Smooth muscle cell (in vitro differentiated cells): ENCODE data around the gene SORL1. TPM values are rescaled to one million over a fixed set of nuclear protein-coding genes. Genes with fewer than 3 reads are reported as not detected.
"Not testable (repeated sequence)": the region's sequence is repeated elsewhere in the genome, so short reads cannot be mapped to it uniquely, and the experiment has no call there.

ENCODE experiments used
- DNase-seq: peaks from one replicate; lab custom pipeline; 2025; ENCODE audit not compliant: unreplicated experiment; lab: John Stamatoyannopoulos, UW
- H2AFZ ChIP-seq: fragments of 200-600 bp; sonication (generic); 2 replicates; pipeline ENCODE4 v1.6.0; 2016; ENCODE audit warnings: antibody characterized with exemption, low read depth, mild to moderate bottlenecking
- H3F3A ChIP-seq: fragments of 200-600 bp; sonication (generic); 2 replicates; pipeline ENCODE4 v1.6.0; 2017; ENCODE audit warnings: antibody characterized with exemption, low read depth
- H3K27ac ChIP-seq: fragments of 200-600 bp; sonication (generic); 2 replicates; pipeline ENCODE4 v1.5.1; 2016; ENCODE audit warnings: low read depth, mild to moderate bottlenecking
- H3K27me3 ChIP-seq: fragments of 200-600 bp; sonication (generic); 2 replicates; pipeline ENCODE4 v1.6.1; 2016; ENCODE audit warnings: low read depth, mild to moderate bottlenecking
- H3K36me3 ChIP-seq: fragments of 200-600 bp; sonication (generic); 2 replicates; pipeline ENCODE4 v1.5.1; 2016; ENCODE audit warnings: low read depth
- H3K4me1 ChIP-seq: fragments of 200-600 bp; sonication (generic); 2 replicates; pipeline ENCODE4 v1.5.1; 2016; ENCODE audit warnings: low read depth
- H3K4me2 ChIP-seq: fragments of 200-600 bp; sonication (generic); 2 replicates; pipeline ENCODE4 v1.6.0; 2016; ENCODE audit warnings: mild to moderate bottlenecking
- H3K4me3 ChIP-seq: fragments of 200-600 bp; sonication (generic); 2 replicates; pipeline ENCODE4 v1.5.1; 2016; ENCODE audit warnings: mild to moderate bottlenecking
- H3K79me2 ChIP-seq: fragments of 200-600 bp; sonication (generic); 2 replicates; pipeline ENCODE4 v1.6.0; 2016; ENCODE audit warnings: low read depth, mild to moderate bottlenecking
- H3K9ac ChIP-seq: fragments of 200-600 bp; sonication (generic); 2 replicates; pipeline ENCODE4 v1.6.0; 2016; ENCODE audit warnings: low read depth
- H3K9me3 ChIP-seq: fragments of 200-600 bp; sonication (generic); replicated peaks from 2 replicates; pipeline ENCODE4 v1.5.1; 2016; ENCODE audit warnings: low read depth
- H4K20me1 ChIP-seq: fragments of 200-600 bp; sonication (generic); 2 replicates; pipeline ENCODE4 v1.6.0; 2016; ENCODE audit warnings: low read depth
- CTCF ChIP-seq: fragments of 200-600 bp; sonication (generic); IDR thresholded peaks from 2 replicates; pipeline ENCODE4 v1.5.1; 2017; ENCODE audit warnings: borderline replicate concordance, mild to moderate bottlenecking, antibody characterized with exemption; ENCODE audit not compliant: insufficient read depth, poor library complexity, severe bottlenecking
- WGBS: methylation state at CpG from one replicate; pipeline ENCODE4 v1.1.7; 2016; ENCODE audit warnings: low lambda C conversion rate; 5-methylcytosine and 5-hydroxymethylcytosine counted together
- polyA plus RNA-seq: library from polyadenylated mRNA; unstranded; fragments of >200 nt; fragmentation: Nextera tagmentation; extraction: Ambion mirVana; gene quantifications from 2 replicates; pipeline ENCODE4 v1.2.1, GENCODE V29; 2016
- total RNA-seq: library from RNA; depleted of rRNA; stranded (reverse); fragments of >200 nt; gene quantifications from 2 replicates; pipeline ENCODE4 v1.2.3, GENCODE V29; 2014

SORL1 gene
- total and polyA plus RNA-seq, 2 experiments from 2014 or later, result 1.2 to 5.8 TPM

GRCh38 chr11:121636081-121636799 is 184.1 kb downstream of the SORL1 start:
- H3K4me3 ChIP-seq, result no peak overlapping the region
- H3K4me2 ChIP-seq, result no peak overlapping the region
- TF ChIP-seq CTCF, result no peak
- H3K4me1 ChIP-seq, result no peaks in the 10 kb centered on the region
- no peaks in the 10 kb centered on the region for H3K36me3 ChIP-seq
- H3K27me3 ChIP-seq, result no peaks in the 10 kb centered on the region
- H4K20me1 ChIP-seq, result no peaks in the 10 kb centered on the region
- no peak overlapping the region for H2AFZ ChIP-seq
- H3K27ac ChIP-seq, result no peak overlapping the region
- WGBS, result 75% methylated on average over 2 of the region's 2 CpGs
- no peak for DNase-seq
- no peaks in the 10 kb centered on the region for H3K79me2 ChIP-seq
- H3F3A ChIP-seq, result no peaks in the 10 kb centered on the region
- H3K9ac ChIP-seq, result no peak overlapping the region
- H3K9me3 ChIP-seq, result no peaks in the 10 kb centered on the region

GRCh38 chr11:121636800-121637176 is 184.7 kb downstream of the SORL1 start:
- no peaks in the 10 kb centered on the region for H3F3A ChIP-seq
- H3K9me3 ChIP-seq, result no peaks in the 10 kb centered on the region
- no peak overlapping the region for H2AFZ ChIP-seq
- no peak overlapping the region for H3K27ac ChIP-seq
- no peaks in the 10 kb centered on the region for H4K20me1 ChIP-seq
- WGBS, result 79% methylated on average over 5 of the region's 5 CpGs
- no peaks in the 10 kb centered on the region for H3K79me2 ChIP-seq
- H3K36me3 ChIP-seq, result no peaks in the 10 kb centered on the region
- no peaks in the 10 kb centered on the region for H3K4me1 ChIP-seq
- H3K27me3 ChIP-seq, result no peaks in the 10 kb centered on the region
- H3K4me2 ChIP-seq, result no peak overlapping the region
- TF ChIP-seq CTCF, result no peak
- H3K4me3 ChIP-seq, result no peak overlapping the region
- H3K9ac ChIP-seq, result no peak overlapping the region
- DNase-seq, result no peak

GRCh38 chr11:121637587-121637986 is 185.5 kb downstream of the SORL1 start:
- H3F3A ChIP-seq, H3K4me2 ChIP-seq, H4K20me1 ChIP-seq, H3K9ac ChIP-seq, DNase-seq, H3K4me1 ChIP-seq, H3K79me2 ChIP-seq, H3K27ac ChIP-seq, H3K36me3 ChIP-seq, H3K27me3 ChIP-seq, H2AFZ ChIP-seq, H3K9me3 ChIP-seq, H3K4me3 ChIP-seq: not testable (repeated sequence)
- WGBS, result 93% methylated on average over 8 of the region's 8 CpGs

GRCh38 chr11:121643479-121644186 is 191.5 kb downstream of the SORL1 start:
- H3K4me2 ChIP-seq, result peak overlapping the region; percentile 30
- H3K9me3 ChIP-seq, result no peaks in the 10 kb centered on the region
- peak overlapping the region; percentile 25 for H2AFZ ChIP-seq
- no peak overlapping the region for H3K27ac ChIP-seq
- no peaks in the 10 kb centered on the region for H3K79me2 ChIP-seq
- no peak overlapping the region for H3K9ac ChIP-seq
- 9% methylated on average over 9 of the region's 9 CpGs for WGBS
- peaks cover 6% of the 10 kb centered on the region for H3K4me1 ChIP-seq
- peaks cover 7% of the 10 kb centered on the region for H3F3A ChIP-seq
- H3K4me3 ChIP-seq, result no peak overlapping the region
- TF ChIP-seq CTCF, result no peak
- no peaks in the 10 kb centered on the region for H3K27me3 ChIP-seq
- H4K20me1 ChIP-seq, result no peaks in the 10 kb centered on the region
- no peak for DNase-seq
- no peaks in the 10 kb centered on the region for H3K36me3 ChIP-seq
